ENCODE measurements around the gene SLX4.

Gene SLX4

DNA sequence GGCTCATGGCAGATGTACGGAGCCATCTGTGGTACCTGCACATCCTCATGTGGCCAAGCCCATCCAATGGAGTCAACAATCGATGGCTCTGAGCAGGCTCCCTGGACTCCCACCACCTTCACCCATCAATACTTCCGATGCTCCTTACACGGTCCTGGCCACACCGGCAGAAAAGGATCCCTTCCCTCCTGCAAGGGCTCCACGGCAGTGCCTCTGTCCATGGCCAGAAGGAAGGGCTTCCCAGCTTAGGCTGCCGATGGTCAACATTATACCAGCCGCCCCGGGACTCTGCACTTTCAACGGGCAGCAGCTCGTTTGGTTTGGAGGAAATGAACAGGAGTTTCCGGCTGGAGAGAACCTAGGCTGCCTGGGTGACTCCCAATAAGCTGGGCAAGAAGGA, 13.2 kb downstream of the SLX4 start:
- no peak for DNase-seq

DNA sequence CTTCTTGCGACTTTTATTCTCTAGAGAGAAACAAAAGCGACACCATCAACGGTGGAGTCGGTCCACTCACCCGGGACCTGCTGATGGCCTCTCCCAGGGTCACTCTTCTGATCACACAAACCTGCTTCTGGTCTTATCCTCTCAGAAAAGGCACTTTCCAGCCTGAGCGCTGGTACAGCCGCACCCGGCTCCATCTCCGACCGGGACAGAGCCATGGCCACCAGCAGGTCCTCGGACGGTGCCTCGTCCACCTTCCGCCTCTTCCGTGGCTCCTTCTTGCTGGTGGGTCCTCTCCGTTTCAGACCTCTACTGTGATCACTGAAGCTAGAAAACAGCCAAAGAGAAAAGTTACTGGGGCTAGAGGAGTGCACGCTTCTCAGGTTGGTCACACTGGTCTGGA, 13.7 kb downstream of the SLX4 start:
- no peak for DNase-seq

DNA sequence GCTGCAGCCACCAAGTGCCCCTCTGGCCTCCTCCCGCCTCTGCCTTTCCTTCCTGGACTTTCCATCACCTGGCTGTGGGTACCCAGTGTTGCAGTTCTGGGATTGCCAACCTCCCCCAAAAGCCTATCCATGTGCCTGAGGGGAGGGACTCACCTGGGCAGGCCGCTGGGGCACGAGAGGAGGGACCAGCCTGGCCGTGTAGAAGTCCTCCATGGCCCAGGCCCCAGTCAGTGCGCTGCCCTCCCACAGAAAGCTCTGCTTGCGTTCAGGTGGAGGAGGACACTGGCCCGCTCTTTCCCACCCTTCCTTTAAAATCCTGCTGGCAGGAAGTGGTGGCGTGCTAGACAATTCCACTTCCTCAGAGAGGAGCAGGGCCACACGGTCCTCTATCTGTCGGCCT, 14.2 kb downstream of the SLX4 start:
- no peak for DNase-seq

DNA sequence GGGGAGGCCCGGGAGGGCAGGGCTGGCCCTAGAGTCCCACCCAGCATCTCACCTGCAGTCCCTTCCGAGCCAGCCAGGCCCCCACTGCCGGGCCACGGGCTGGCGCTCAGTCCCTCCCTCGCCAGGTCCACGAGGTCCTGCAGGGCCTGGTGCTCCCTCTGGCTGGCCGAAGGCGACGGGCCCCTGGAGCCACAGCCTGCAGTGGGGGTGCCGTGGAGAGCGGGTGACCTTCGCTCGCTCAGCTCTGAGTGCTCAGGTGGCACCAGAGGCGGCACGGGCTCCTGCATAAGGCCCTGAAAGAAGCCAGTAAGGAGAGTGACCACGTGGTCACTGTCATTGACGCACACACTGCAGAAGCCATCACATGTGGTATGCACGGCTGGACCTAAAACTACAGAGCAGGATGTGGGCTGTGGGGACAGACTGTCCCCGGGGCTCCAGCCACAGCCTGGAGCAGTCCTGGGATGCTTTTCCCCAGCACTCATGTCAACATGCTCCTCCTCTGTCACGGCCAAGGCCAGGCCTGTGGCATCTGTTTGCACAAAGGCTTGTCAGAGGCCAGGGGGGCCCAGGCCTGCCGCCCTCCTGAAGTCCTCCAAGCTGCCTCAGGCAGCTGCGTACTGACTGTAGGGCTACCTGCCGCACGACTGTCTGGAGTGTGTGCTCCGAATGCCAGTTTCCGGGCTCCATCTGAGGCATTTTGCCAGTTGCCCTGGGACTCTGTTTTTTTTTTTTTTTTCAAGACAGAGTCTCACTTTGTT, 15.1 kb downstream of the SLX4 start:
- no peak for DNase-seq

DNA sequence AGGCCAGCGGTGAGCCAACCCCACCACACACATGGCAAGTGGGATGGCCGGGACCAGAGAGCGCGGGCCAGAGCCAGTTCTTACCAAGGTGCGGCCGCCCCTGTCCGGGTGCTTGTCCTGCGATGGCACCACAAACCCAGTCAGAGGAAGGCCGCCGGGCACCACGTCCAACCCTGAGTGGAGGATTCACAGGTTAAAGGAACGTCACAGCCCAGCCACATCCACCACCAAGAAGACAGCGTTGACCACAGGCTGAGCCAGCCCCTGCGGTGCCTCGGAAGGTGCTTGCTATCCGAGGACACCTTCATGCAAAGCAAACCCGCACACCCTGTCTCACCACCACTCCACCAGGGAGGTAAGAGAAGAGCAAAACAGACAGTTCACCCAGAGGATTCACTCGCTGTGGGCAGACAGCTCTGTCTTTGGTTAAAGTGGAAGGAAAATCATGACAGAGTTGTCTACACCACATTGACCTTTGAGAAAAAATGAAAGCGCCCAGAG, 15.8 kb downstream of the SLX4 start:
- DNase-seq: no peak

DNA sequence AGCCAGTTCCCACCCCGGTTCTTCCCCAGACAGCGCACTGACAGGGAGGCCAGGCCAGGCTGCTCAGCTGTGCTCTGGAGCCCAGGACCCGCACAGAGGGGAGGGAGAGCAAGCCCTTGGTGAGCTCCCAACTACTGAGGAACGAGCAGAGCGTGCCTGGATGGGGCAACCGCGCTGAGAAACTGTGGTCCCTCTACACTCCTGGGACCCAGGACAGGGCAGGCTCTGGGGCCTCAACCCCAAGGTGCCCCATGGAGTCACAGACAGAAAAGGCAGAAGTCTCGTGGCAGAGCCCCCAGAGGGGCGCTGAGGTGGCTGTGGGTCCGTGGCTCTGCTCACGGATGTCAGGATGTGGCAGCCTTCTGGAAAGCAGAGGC, 16.3 kb downstream of the SLX4 start:
- DNase-seq: no peak

DNA sequence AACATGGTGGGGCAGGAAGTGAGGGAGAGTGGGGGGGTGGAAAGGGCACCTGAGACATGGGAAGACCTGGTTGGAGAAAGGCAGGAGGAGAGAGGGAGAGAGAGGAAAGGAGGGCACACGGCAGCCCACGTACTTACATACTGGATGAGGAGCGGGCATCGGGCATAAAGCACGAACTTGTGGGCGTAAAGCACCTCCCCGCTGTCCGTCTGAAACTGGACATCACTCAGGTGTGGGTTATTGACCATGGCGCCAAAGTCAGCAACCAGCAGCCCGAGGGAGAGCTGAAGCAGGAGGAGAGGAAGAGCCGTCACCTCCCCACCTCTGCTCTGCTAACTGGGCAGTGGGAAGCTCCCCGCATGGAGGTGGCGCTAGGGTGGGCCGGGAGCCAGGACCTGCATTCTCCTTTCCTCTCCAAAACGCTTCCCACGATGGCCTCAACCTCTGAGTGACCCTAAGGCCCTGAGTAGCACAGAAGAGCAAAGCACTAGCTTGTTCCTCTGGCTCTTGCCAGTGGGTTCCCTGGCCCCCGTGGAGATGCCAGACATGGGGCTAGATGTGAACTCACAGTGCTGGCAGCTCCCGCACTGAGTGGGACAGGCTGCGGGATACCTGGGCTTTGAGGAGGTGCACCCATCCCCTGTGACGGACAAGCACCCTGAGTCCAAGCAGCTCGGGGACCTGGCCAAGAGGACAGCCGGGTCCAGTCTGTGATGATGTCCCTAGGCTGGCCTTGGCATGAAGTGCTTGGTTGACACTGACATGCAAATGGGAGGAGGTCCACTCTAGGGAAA, 16.9 kb downstream of the SLX4 start:
- DNase-seq: no peak

DNA sequence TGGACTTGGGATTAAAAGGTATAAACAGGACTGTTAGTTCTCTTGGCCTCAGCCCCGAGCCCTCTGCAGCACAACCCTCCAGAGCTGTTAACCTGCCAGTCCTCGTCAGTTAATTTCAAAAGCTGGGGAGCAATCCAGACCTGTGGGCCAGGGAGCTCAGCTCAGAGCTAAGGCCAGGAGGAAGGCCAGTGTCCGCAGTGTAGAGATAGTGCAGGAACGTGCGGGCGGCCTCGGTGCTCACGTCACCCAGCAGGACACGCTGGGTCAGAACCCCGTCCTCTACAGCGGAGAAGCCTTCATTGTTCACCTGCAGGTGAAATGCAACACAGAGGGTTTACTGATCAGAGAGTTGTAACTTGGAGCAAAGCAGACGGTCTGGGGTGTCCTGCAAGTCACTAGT, 18.8 kb downstream of the SLX4 start:
- DNase-seq: no peak

DNA sequence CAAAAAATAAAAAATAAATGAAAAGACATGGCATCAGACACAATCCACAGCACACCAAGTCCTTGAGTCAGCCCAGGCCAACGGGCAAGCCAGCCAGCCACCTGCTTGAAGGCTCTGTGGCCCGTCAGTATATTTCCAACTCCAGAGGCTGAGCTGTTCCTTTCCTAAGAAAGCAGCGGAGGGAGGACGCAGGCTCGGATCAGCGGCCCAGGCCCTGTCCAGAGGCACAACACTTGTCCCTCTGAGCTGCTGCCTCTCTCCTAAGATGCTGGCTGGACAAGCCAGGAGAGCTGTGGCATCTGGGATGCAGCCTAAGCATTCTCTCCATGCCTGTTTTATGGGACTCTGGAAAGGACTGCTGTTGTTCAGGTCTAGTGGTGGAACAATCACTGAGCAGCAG, 19.4 kb downstream of the SLX4 start:
- no peak for DNase-seq

DNA sequence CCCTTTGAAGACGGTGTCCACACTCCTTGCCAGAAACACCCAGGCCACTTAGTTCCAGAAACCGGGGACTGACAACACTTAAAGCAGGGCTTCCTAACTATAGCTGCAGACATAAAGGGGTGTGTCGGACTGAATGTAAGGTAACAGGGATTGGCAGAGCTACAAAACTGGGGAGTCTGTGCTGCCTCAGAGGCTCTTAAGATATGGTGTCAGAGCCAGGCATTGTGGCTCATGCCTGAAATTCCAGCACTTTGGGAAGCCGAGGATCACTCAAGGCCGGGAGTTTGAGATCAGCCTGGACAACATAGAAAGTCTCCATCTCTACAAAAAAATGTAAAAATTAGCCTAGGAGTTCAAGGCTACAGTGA, 20.0 kb downstream of the SLX4 start:
- no peak for DNase-seq

DNA sequence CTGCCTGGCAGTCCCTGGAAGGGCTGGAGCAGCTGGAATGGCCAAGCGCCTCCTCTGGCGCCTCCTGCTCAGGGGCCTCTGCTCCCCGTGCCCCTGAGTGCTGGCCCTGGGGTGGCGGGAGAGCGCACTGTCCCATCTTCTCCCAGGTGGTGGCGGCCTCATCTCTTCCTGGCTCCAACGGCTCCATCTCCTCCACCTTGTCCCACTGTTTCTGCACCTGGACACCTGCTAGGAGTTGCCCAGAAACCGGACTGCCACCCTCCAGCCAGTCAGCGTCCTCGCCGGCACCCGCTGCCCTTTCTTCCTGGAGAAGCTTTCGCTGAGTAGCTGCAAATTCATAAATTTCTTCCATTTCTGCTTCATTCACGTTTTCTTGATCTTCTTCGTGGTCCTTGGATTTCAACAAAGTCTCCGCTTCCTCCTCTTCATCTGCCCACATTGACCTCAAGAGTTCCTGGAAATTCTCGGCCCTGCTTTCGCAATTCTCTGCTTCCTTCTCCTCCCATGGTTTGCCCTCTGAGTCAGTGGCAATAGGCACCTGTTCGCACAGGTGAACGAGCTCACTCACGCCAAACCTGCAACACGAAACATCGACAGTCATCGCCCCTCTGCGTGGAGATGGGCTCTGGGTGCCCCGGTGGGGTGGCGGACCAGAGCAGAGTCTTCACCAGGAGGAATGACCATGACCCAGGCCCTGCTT, 20.5 kb downstream of the SLX4 start:
- no peak for DNase-seq

DNA sequence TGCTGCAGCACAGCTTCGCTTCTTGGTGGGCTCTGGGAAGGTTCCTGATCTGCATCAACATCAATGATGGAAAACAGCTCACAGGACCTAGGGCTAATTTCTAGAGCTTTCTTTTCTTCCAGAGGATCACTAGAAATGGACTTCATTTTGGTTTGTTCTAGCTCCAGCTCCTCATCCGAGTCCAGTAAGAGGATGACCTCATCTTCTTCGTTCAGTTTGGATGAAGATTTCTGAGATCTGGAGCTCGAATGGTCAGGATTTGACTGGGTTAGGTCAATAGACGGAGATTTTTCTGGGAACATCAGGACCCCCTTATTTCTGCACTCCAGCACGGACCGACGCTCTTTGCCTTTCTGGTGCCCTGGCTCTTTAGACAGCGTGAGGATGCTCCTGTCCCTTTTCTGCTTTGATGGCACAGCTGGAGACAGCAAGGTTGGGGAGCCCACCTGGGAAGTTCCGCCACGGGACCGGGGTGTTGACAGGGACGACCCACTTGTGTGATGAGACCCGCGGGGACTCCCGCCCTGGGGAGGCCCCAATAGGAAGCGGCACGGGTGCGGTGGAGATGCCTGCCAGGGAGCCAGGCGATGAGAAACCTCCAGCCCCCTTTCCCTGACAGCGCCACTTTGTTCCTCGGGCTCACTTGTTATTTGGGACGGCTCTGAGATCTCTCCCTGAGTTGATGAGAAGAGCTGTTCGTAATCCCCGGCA, 21.3 kb downstream of the SLX4 start:
- no peak for DNase-seq

DNA sequence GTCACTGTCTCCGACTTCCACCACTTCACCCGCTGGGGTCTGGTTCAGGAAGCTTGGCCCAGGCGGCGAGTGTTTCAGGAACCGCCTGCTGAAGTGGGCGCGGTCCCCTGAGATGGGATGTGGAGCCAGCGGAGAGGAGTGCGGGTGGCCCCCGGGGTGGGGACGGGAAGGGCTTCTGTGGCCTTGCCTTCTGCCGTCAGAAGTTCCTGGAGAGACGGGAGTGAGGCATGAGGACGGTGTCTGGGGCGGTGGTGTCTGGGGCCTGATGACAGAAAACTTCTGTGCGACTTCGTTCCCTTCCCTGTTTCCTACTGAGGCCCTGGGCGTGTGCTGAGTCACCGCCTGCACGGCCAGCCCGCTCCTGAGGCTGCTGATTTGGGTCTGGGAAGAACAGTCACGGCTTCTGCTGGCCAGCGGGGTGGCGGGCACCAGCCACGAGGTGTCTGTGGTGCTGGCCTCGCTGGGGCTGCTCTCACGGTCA, 21.9 kb downstream of the SLX4 start:
- no peak for DNase-seq

DNA sequence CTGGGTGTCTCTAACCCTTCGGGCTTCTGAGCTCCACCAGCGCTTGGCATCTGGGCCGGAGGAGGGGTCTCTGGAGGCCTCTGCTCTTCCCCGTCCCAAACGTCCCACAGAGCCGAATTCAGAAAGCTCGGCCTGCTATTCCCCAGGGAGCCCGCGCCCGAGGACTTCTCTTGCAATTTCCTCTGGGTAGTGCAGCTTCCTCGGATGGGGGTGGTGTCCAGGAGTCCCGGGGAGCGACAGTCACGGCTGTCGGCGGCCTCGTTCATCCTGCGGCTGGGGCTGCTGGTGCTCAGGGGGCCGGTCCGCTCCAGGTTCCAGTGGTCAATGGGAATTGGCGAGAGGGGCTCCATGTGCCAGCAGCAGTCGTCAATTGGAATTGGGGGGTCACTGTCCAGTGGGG, 22.4 kb downstream of the SLX4 start:
- DNase-seq: no peak

DNA sequence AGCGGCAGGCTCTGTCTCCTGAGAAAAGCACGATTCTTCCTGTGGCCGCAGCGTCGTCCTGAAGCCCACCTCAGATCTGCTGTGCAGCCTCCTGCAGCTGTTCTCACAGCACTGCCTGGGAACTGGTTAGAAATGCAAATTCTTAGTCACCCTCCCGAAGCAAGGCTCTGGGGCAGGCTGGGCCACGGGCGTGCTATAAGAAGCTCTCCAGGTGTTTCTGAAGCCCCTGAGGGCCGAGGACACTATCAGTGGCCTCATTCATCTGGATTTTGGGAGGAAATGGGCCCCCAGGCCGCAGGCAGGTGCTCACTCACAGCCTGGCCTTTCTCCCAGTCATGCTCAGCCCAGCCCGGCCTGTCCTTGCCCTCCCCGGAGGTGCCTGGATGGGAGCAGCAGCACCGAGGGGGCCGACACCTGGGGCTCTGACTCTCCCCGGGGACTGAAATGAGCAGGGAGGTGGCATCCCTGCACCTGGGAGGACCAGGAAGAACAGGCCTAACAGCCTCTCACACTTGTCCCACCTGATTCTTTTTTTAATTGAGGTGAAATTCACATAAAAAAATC, 23.8 kb downstream of the SLX4 start:
- no peak for DNase-seq

DNA sequence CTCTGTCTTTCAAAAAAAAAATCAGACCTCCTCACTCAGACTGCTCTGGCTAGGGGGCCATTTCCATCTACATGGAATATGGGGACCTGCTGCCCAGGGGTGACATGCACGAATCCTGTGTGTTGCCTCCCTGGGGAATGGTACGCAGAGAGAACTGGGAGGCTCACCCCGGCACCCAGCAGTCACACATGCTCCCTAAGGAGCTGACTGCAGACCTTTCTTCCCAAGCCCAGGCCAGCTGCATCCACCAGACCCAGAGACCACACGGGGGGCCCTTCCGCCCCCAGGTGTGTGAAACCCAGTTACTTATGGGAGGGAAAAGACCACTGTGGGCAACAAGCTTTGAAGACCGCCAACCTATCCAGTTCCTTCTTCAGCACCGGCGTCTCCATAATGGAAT, 27.0 kb downstream of the SLX4 start:
- no peak for DNase-seq

DNA sequence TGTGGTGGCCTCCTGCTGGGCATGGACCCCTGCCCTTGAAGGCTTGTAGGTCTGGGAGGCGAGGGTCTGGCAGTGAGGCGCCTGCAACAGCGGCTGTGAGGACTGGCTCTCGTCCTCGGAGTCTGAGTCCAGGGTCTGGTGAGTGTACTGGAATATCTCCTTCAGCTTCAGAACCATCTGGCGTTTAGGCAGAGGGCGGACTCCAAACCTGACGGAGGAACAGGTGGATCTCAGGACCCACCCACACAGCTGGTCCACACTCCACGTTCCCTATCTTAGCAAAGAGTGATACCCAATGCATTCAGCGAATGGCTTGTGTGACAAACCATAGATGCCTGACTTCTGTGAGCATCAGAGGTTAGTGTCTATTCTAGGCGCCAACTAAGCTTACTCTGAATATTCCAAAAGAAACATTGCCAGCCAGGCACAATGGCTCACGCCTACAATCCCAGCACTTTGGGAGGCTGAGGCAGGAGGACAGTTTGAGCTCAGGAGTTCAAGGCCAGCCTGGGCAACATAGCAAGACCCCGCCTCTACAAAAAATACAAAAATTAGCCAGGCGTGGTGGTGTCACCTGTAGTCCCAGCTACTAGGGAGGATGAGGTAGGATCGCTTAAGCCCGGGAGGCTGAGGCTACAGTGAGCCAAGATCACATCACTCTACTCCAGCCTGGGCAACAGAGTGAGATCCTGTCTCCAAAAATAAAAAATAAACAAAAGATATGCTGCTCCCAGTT, 27.9 kb downstream of the SLX4 start:
- DNase-seq: no peak

DNA sequence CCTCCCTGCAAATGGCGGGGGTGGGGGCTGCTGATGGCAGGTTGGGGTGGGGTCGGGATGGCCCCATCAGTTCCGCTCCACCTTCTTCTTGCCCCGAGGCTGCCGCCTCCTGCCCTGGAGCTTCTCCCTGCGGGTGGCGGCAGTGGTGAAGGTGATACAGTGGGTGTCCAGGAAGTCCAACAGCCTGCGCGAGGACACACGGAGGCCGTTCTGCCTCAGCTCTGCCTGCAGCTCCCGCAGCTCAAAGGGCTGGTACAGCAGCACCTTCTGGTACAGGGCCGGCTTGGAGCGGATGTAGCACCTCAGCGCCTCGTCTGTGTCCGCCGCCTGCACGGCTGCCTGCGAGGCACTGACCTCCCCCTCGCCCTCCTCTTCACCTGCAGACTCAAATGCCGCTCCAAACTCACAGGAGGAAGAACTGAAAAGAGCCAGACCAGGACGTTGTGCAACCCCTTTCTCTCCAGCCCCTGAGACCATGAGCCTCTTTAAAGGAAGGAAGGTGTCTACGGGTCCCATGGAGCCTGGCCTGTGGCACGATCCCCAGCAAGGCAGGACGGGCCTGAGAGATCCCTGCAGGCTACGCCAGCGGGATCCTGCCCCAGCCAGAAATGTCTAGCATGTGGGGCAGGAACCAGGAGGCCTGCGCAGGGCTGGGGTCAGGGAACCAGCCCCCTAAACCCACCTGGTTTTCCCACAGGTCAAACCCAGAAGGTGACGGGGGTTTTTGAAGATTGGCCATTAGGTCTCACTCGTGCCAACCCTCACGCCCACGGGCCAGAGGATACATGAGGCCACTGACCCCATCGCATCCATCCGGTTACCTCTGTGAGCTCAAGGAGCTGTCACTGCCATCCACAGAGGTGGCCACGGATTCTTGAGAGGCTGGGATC, 28.9 kb downstream of the SLX4 start:
- DNase-seq: no peak

DNA sequence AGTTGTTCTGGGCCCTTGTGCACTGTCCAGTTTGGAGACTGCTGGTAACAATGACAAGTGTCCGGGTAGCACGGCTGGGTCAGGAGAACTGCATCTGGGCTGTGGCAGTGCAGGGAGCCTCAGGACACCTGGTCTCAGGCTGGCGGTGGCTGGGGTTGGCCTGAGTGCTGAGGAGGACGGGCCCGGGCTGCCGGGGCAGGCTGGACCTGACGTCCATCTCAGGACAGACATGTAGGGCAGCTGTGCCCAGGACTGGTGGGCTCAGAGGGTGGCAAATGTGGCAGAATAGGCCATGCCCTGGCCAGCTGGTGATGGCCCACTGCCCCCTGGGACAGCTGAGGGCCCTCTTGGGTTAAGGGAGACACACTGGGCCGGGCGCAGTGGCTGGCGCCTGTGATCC, 30.0 kb downstream of the SLX4 start:
- no peak for DNase-seq

DNA sequence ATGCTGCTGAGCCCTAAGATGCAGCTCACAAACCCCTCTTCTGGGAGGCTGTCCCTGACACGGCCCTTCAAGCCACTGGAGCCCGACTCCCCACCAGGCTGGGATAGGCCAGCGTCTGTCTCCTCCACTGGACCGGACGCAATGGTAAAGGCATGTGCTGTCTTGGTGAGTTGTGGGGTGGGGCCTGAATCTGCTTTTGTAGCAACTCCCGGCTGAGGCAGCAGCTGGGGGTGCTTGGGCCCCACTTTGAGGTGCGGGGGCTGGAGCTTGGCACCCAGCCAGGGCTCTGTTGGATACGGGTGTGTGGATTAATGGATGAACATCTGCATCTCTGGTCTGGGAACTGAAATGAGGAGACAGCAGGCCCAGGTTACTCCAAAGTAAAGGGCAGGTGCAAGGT, 30.7 kb downstream of the SLX4 start:
- DNase-seq: no peak

DNA sequence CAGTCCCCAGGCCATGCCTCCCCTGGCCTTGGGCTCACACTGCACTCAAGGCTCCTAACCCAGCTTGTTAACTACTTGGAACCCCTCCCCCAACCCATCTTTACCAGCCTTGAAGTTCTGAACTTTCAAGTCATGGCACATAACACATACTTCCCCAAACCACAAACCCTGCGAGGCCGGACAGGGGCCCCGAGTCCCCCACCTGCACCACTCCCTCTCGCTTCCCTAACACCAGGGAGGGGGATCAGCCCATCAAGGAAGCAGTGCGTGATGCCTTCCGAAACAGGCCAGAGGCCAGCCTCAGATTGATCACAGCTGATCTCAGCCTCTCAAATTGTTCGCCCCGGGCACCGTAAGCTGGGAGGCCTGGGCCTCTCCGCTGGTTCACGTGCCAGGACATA, 31.2 kb downstream of the SLX4 start:
- no peak for DNase-seq

All from CD4-positive, alpha-beta T cell treated with Interleukin-6 for 4 hours (primary cell).